HG03103 (cell line): ENCODE measurements around the gene ALDH8A1.

ENCODE experiments used
- ATAC-seq: cut with Tn5 transposase; IDR thresholded peaks from one replicate; pipeline ENCODE4 v1.9.1; 2021; ENCODE audit warnings: low read depth; ENCODE audit not compliant: unreplicated experiment

The ALDH8A1 gene

GRCh38 chr6:134951494-134952263 lies 1.8 kb upstream of the ALDH8A1 start:
- no peak for ATAC-seq

DNA sequence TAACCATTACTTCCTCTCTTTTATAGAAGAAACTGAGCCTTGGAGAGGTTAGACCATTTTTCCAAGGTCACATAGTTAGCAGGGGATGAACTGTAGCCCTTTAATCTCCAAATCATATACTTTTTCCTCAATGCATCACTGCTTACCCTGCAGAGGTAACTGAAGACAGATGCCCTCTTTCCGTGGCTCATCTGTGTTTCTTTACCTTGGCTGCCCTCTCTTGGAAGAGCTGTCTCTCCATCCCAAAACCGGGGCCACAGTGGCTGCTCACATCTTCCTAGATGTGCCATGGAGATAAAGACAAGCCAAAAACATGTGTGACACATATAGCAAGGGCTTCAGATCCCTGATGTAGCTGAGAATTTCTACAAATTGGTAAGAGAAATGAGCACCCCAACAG lies 581 bp upstream of the ALDH8A1 start:
- ATAC-seq, result no peak

DNA sequence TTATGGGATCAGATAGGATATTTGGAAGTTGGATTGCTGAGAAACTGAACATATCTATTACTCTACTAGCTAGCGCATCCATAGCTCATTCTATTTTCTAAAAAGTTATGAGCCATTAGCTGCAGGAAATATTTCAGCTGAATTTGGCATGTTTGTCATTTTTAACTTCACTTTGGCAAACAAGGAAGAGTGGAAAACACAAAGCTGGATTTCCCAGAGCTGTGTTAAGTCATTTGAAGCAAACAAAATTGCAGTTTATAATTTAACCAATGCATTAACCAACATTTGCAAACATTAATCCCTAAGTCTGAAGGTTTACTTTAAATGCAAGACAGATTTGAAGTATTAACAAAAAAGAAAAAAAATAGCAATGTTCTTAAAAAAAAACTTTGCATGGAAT lies 1.2 kb downstream of the ALDH8A1 start:
- ATAC-seq, result no peak

DNA sequence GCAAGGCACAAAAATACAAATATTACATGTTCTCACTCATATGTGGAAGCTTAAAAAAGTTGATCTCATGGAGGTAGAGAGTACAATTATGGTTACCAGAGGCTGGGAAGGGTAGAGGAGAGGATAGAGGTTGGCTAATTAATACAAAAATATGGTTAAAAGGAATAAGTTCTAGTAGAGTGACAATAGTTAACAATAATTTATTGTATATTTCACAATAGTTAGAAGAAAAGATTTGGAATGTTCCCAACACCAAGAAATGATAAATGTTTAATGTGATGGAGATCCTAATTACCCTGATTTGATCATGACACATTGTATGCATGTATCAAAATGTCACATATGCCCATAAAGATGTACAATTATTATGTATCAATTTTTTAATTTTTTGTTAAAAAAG lies 1.8 kb downstream of the ALDH8A1 start:
- no peak for ATAC-seq

- ATAC-seq, result no peak
Measured at GRCh38 chr6:134945045-134945444, 4.9 kb downstream of the ALDH8A1 start.

- ATAC-seq, result no peak
Measured at GRCh38 chr6:134943522-134944111, 6.3 kb downstream of the ALDH8A1 start.

GRCh38 chr6:134938896-134939295 lies 11.0 kb downstream of the ALDH8A1 start:
- ATAC-seq, result no peak

- ATAC-seq, result no peak
Measured at GRCh38 chr6:134937426-134937825, 12.5 kb downstream of the ALDH8A1 start.

GRCh38 chr6:134936931-134937330 lies 13.0 kb downstream of the ALDH8A1 start:
- ATAC-seq, result no peak

- no peak for ATAC-seq
Measured at GRCh38 chr6:134936476-134936875, 13.4 kb downstream of the ALDH8A1 start.

DNA sequence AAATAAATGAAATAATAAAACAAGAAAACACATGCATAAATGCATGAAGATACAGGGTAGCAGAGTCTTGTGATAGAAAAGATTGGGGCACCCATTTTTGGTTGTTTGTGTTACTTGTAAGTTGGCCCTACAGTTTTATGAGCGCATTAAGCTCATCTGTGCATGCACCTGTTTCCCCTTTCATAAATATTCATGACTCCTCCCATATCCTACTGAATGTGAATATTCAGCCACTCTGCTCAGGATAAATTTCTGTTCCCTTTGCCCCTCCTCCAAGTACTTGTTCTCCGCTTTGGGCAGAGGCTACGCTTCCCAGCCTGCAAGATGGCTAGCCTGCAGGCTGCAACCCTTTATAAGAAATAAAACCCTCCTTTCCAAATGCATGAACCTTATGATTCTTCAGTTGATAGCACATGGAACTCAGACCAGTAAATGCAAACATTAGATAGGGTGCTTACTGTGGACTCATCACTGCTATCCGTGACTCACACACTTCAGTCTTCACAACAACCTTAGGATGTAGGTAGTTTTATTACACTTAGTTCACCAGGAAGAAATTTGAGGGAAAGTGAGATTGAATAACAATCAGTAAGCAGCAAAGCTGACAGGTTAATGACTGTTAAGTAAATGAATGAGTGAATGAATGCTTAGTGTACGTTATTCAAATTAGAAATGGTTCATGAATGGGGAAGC lies 15.0 kb downstream of the ALDH8A1 start:
- no peak for ATAC-seq

DNA sequence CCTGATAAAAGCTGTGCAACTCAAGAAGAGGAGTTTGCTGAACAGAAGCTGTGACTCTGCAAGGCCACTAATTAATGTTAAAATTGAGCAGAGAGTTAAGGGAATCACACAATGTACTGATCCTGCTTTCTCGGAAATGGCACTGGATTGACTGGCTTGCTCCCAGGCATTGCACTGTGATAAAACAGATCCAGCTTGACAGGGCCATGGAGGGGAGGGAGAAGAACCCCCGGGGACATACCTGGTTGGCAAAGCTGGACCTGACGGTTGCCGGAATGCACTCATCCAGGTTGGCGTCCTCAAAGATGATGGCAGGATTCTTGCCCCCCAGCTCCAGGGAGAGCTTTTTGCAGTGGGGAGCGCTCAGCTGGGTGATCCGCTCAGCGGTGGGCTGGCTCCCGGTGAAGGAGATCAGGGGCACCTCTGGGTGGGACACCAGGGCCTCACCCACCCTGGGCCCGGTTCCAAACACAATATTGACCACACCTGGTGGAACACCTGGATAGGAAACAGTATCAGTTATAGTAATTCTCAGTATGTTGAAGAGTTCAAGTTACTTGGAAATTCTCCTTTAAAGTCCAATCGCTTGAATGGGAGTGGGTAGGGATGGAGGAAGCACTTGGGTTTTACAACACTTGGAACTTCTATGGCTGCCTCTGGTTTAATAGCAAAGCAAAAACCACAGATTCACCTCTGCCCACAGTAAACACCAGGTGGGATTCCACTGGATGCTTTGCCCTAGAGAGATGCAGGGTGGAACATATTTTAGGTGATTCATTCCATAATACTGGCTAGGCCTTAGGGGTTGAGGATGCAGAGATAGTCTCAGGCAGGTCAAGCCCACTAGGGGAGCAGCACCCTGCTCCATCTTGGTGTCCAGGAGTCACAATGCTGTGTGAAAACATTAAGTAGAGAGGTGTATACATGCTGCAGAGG lies 17.1 kb downstream of the ALDH8A1 start:
- no peak for ATAC-seq

DNA sequence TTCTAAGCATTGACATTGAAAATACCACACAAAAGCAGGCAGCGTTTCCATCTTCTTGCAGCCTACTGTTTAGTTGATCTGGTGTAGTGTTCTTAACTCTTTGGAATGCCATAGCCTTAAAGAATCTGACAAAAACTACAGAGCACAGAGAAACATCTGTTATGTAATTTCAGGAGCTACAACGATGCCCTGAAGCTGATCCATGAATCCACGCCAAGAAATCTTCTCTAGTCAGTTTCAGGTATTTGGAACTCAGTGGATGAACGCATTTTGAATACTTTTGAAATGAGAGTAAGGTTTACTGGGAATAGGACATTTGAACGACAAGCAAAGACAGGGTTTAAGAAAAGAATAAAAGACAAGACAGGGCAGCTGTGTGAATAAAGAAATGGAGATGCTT lies 17.8 kb downstream of the ALDH8A1 start:
- no peak for ATAC-seq

- no peak for ATAC-seq
Measured at GRCh38 chr6:134930463-134930862, 19.4 kb downstream of the ALDH8A1 start.

GRCh38 chr6:134928151-134928900 lies 21.6 kb downstream of the ALDH8A1 start:
- no peak for ATAC-seq

DNA sequence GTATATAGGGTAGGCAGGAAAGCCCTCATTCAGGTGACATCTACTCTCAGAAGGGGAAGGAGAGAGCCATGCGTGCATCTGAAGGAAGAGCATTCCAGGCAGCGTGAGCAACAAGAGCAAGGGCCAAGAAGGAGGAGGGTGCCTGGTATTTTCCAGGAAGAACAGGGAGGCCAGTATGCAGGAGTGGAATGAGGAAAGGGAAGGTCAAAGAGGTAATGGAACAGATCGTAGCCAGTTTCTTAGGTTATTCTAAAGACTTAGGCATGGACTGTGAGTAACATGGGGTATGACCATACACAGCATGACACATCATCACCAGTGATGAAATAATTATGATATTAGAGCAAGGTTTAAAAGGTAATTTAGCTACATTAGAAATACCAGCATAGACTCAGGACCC lies 24.1 kb downstream of the ALDH8A1 start:
- ATAC-seq, result no peak

GRCh38 chr6:134921721-134922261 lies 28.1 kb downstream of the ALDH8A1 start:
- no peak for ATAC-seq

GRCh38 chr6:134921276-134921675 lies 28.6 kb downstream of the ALDH8A1 start:
- ATAC-seq, result no peak

DNA sequence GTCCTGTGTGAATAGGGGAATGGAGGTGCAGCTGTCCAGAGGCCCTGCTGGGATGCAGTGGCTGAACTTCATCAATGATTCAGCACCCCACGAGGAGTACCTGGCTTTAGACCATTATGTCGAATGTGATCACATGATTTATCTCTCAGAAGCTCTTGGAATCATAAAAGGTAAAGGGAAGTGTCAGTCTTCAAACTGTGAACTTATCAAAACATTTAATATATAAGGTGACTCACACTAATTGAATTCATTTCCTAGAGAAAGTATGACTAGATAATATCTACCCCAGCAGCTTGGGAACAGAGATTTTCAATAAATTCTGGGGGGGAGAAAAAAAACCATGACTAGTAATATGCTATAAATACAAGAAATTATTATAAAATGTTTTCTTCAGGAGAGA lies 29.5 kb downstream of the ALDH8A1 start:
- no peak for ATAC-seq
